Mammary epithelial cell (primary cell): Measurements from ENCODE around the gene TTC16.

Source experiments
- CTCF ChIP-seq, 2 donors: IDR thresholded peaks in 1 of 2; conservative IDR thresholded peaks in 1 of 2; 2 replicates each; pipeline ENCODE4 v1.5.1; 2011 to 2012; ENCODE audit warnings: inconsistent platforms in 2 of 2, low read length in 2 of 2, mild to moderate bottlenecking in 2 of 2, control low read depth in 1 of 2, low read depth in 1 of 2; ENCODE audit not compliant: insufficient read depth in 1 of 2; ENCODE audit errors: extremely low read depth in 1 of 2
- EZH2 ChIP-seq: IDR thresholded peaks from 2 replicates; pipeline ENCODE4 v1.6.1; 2012; ENCODE audit warnings: low read length, inconsistent platforms, borderline replicate concordance

- TF ChIP-seq CTCF (conservative IDR thresholded peaks at IDR 0.05 in 1 of 2, IDR thresholded peaks at IDR 0.05 in 1 of 2; ENCODE audit: extremely low read depth in 1 of 2, insufficient read depth in 1 of 2, low read depth in 1 of 2, low read length in 2 of 2) (no peak), EZH2 (no peak)
Observed at GRCh38 chr9:127705577-127706379, 10.1 kb upstream of the TTC16 start.
